H1 (cell line): ENCODE results near the gene NDUFAB1. TPM values are rescaled to one million over a fixed set of nuclear protein-coding genes. Genes with fewer than 3 reads are reported as not detected.

Experiments
- CTCF ChIA-PET: fragments of 300-600 bp; sonication (Branson Sonifier 250); formaldehyde crosslinking; loops from one replicate; lab custom pipeline; 2021; ENCODE audit not compliant: partially characterized antibody; lab: Charles Lee
- POLR2A ChIA-PET: fragments of 300-600 bp; sonication (Branson Sonifier 250); formaldehyde crosslinking; loops from one replicate; lab custom pipeline; 2021; ENCODE audit warnings: inconsistent platforms; ENCODE audit not compliant: partially characterized antibody; lab: Charles Lee
- DNase-seq, 2 experiments: peaks; one replicate each; pipeline versions ENCODE4 v3.0.0 to v3.0.0-alpha.2; 2010 to 2022; ENCODE audit warnings: low spot score in 2 of 2, low read depth in 1 of 2, mixed read lengths in 1 of 2
- FAIRE-seq: peaks from 2 replicates; lab custom pipeline; 2011; peaks lifted over from hg19 to GRCh38; lab: Jason Lieb, UNC
- H2AFZ ChIP-seq: 2 replicates; pipeline ENCODE4 v1.8.1; 2012; ENCODE audit warnings: low read length, inconsistent platforms
- H2AK5ac ChIP-seq: 2 replicates; pipeline ENCODE4 v1.6.1; 2013; ENCODE audit warnings: low read depth, low read length
- H2BK120ac ChIP-seq: replicated peaks from 2 replicates; pipeline ENCODE3; 2013; ENCODE audit warnings: low read depth, low read length, inconsistent platforms
- H2BK12ac ChIP-seq: 2 replicates; pipeline ENCODE4 v1.6.1; 2013; ENCODE audit warnings: low read depth, low read length
- H2BK15ac ChIP-seq: 2 replicates; pipeline ENCODE4 v1.6.1; 2013; ENCODE audit warnings: low read length
- H2BK20ac ChIP-seq: 2 replicates; pipeline ENCODE4 v1.6.1; 2013; ENCODE audit warnings: low read length
- H2BK5ac ChIP-seq: 2 replicates; pipeline ENCODE4 v1.6.1; 2013; ENCODE audit warnings: low read depth, low read length
- H3K14ac ChIP-seq: 2 replicates; pipeline ENCODE4 v1.6.1; 2013; ENCODE audit warnings: inconsistent platforms; ENCODE audit not compliant: insufficient read length
- H3K18ac ChIP-seq: 2 replicates; pipeline ENCODE4 v1.6.1; 2013; ENCODE audit warnings: low read length; ENCODE audit errors: extremely low read depth
- H3K23ac ChIP-seq: 2 replicates; pipeline ENCODE4 v1.6.1; 2013; ENCODE audit warnings: inconsistent platforms; ENCODE audit not compliant: insufficient read length
- H3K23me2 ChIP-seq: 2 replicates; pipeline ENCODE4 v1.6.1; 2013; ENCODE audit warnings: low read depth, low read length
- H3K27ac ChIP-seq: 2 replicates; pipeline ENCODE4 v1.6.1; 2011; ENCODE audit warnings: low read depth, low read length, inconsistent platforms
- H3K27me3 ChIP-seq, 4 experiments: replicated peaks in 1 of 4; 1 replicate in 1 of 4; 2 replicates in 3 of 4; pipeline versions ENCODE4 v1.6.1 to v1.8.1; 2011 to 2013; ENCODE audit warnings: low read length in 3 of 4, mild to moderate bottlenecking in 3 of 4, inconsistent platforms in 2 of 4, mixed read lengths in 2 of 4, moderate library complexity in 1 of 4; ENCODE audit not compliant: control insufficient read depth in 3 of 4, insufficient read depth in 3 of 4; ENCODE audit errors: extremely low read depth in 1 of 4
- H3K36me3 ChIP-seq, 4 experiments: 2 replicates each; pipeline versions ENCODE4 v1.6.1 to v1.8.1; 2011 to 2013; ENCODE audit warnings: mild to moderate bottlenecking in 4 of 4, low read length in 3 of 4, moderate library complexity in 2 of 4, control low read depth in 1 of 4, inconsistent platforms in 1 of 4; ENCODE audit not compliant: insufficient read depth in 4 of 4, control insufficient read depth in 2 of 4
- H3K4ac ChIP-seq: replicated peaks from 2 replicates; pipeline ENCODE3; 2013; ENCODE audit warnings: low read length, low read depth, mixed read lengths, inconsistent platforms; ENCODE audit not compliant: insufficient read length
- H3K4me1 ChIP-seq, 4 experiments: replicated peaks in 1 of 4; 1 replicate in 1 of 4; 2 replicates in 3 of 4; pipeline versions ENCODE4 v1.6.1 to v1.8.1; 2011 to 2013; ENCODE audit warnings: low read length in 3 of 4, inconsistent platforms in 2 of 4, mixed read lengths in 1 of 4; ENCODE audit not compliant: insufficient read depth in 4 of 4, control insufficient read depth in 3 of 4
- H3K4me2 ChIP-seq, 2 experiments: 2 replicates each; pipeline versions ENCODE4 v1.6.1 to v1.8.1; 2011 to 2013; ENCODE audit warnings: low read depth in 2 of 2, low read length in 2 of 2, control low read depth in 1 of 2, inconsistent platforms in 1 of 2, mild to moderate bottlenecking in 1 of 2; ENCODE audit not compliant: insufficient read depth in 1 of 2
- H3K4me3 ChIP-seq, 4 experiments: fragments of 200-600, 300-600 bp in 1 of 4; sonication (generic), shearing (Covaris generic), sonication (Bioruptor Twin) in 1 of 4; 2 replicates each; pipeline versions ENCODE4 v1.5.1 to v1.8.1; 2011 to 2016; ENCODE audit warnings: low read length in 4 of 4, low read depth in 3 of 4, control low read depth in 2 of 4, inconsistent platforms in 2 of 4, mild to moderate bottlenecking in 2 of 4, mixed read lengths in 1 of 4, moderate library complexity in 1 of 4; ENCODE audit not compliant: insufficient read depth in 2 of 4; ENCODE audit errors: extremely low read depth in 1 of 4
- H3K56ac ChIP-seq: replicated peaks from 2 replicates; pipeline ENCODE3; 2013; ENCODE audit warnings: low read depth, mild to moderate bottlenecking, mixed read lengths, low read length, inconsistent platforms; ENCODE audit not compliant: insufficient read length
- H3K79me1 ChIP-seq: 2 replicates; pipeline ENCODE4 v1.6.1; 2013; ENCODE audit warnings: low read depth, low read length, control low read depth
- H3K79me2 ChIP-seq, 2 experiments: 2 replicates each; pipeline versions ENCODE4 v1.6.1 to v1.8.1; 2012 to 2013; ENCODE audit warnings: low read length in 2 of 2, mild to moderate bottlenecking in 2 of 2, inconsistent platforms in 1 of 2; ENCODE audit not compliant: insufficient read depth in 2 of 2, control insufficient read depth in 1 of 2
- H3K9ac ChIP-seq, 4 experiments: replicated peaks in 1 of 4; 1 replicate in 1 of 4; 2 replicates in 3 of 4; pipeline versions ENCODE4 v1.6.1 to v1.8.1; 2011 to 2013; ENCODE audit warnings: low read depth in 3 of 4, low read length in 3 of 4, control low read depth in 2 of 4, mild to moderate bottlenecking in 2 of 4, moderate library complexity in 2 of 4, inconsistent platforms in 1 of 4; ENCODE audit errors: extremely low read depth in 1 of 4
- H3K9me3 ChIP-seq, 2 experiments: 2 replicates each; pipeline versions ENCODE4 v1.6.1 to v1.8.1; 2012 to 2013; ENCODE audit warnings: mild to moderate bottlenecking in 2 of 2, moderate library complexity in 2 of 2, control low read depth in 1 of 2, inconsistent platforms in 1 of 2, low read depth in 1 of 2, low read length in 1 of 2, mixed read lengths in 1 of 2; ENCODE audit not compliant: insufficient read depth in 2 of 2
- H4K20me1 ChIP-seq, 2 experiments: replicated peaks in 1 of 2; 2 replicates each; pipeline versions ENCODE3 to v1.8.1; 2011 to 2013; ENCODE audit warnings: inconsistent platforms in 2 of 2, low read length in 2 of 2, mild to moderate bottlenecking in 1 of 2; ENCODE audit not compliant: insufficient read depth in 2 of 2, control insufficient read depth in 1 of 2
- H4K5ac ChIP-seq: 2 replicates; pipeline ENCODE4 v1.6.1; 2013; ENCODE audit warnings: low read length, low read depth, mixed read lengths, inconsistent platforms; ENCODE audit not compliant: insufficient read length
- H4K8ac ChIP-seq: 2 replicates; pipeline ENCODE4 v1.8.0; 2013; ENCODE audit warnings: mild to moderate bottlenecking, moderate library complexity, low read length, inconsistent platforms; ENCODE audit not compliant: insufficient read depth; ENCODE audit errors: extremely low read depth
- H4K91ac ChIP-seq: replicated peaks from 2 replicates; pipeline ENCODE3; 2013; ENCODE audit warnings: low read length, mixed read lengths, inconsistent platforms; ENCODE audit not compliant: insufficient read length
- RBBP5 ChIP-seq: IDR thresholded peaks from 2 replicates; pipeline ENCODE4 v1.7.1; 2012; ENCODE audit warnings: low read depth, mild to moderate bottlenecking, inconsistent platforms, low read length, moderate library complexity, borderline replicate concordance
- TEAD4 ChIP-seq: IDR thresholded peaks from 2 replicates; pipeline ENCODE4 v1.6.1; 2012; ENCODE audit warnings: low read depth, low read length, inconsistent platforms, mixed read lengths
- WGBS, 2 experiments: shearing (Covaris generic) in 1 of 2; methylation state at CpG; one replicate each; pipeline versions ENCODE4 v1.1.6 to v1.1.7; 2013 to 2015; ENCODE audit warnings: low lambda C conversion rate in 2 of 2, mixed read lengths in 2 of 2, inconsistent platforms in 1 of 2, low coverage in 1 of 2, missing lambda C conversion rate in 1 of 2; ENCODE audit not compliant: insufficient replicate concordance in 2 of 2, insufficient coverage in 1 of 2, insufficient read length in 1 of 2; ENCODE audit errors: extremely low coverage in 1 of 2, missing lambda C conversion rate in 1 of 2; 5-methylcytosine and 5-hydroxymethylcytosine counted together
- polyA plus RNA-seq, 7 experiments: library from polyadenylated mRNA; depleted of rRNA in 3 of 7; stranded (reverse) in 5 of 7; unstranded in 2 of 7; fragments of >200 nt in 5 of 7; fragments of 200-250 nt in 2 of 7; gene quantifications; 1 replicate in 5 of 7; 2 replicates in 1 of 7; 4 replicates in 1 of 7; pipeline versions ENCODE4 v1.2.1 to v1.2.3, GENCODE V29; 2011 to 2013; ENCODE audit warnings: missing spikeins in 2 of 7, mixed read lengths in 2 of 7
- total RNA-seq: library from RNA; stranded (reverse); fragmentation: NEBNext Ultra II Directional; extraction: Animal tissue kit (Norgen Biotek cat#: 25700); gene quantifications from 2 replicates; pipeline ENCODE4 v1.2.1, GENCODE V29; 2021

Gene NDUFAB1
- total and polyA plus RNA-seq, 2 of the 8 experiments (the other 6 are each of a cell fraction or from before 2014, with no cell fraction given), result 135 to 294 TPM

DNA sequence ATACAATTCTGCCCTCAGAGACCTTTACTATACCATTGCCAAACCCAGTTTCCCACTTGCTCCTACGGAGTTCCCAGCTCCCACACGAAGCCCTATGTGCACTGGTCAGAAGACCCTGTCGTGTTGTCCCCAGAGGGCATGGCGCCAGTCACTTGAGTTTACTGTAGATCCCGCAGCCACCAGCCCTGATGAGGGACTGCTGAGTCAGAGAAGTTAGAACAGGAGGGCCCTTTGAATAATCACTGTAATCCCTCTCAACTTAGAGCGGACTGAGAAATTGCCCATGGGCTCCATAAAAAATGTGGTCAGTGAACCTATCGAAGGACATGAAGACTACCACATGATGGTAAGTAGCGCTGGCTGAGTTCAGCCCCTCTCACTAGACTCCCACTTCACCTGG is 29.4 kb downstream of the NDUFAB1 start:
- Histone ChIP-seq H2BK20ac (no peak overlapping the region), H3K9me3 (no peaks in the 10 kb centered on the region), H3K4me3 (no peak overlapping the region), H3K56ac (no peak overlapping the region), H3K14ac (no peak overlapping the region), H3K36me3 (peaks cover 42 to 87% (median 70%) of the 10 kb centered on the region in 4 experiments), H4K91ac (no peak overlapping the region), H2BK5ac (no peak overlapping the region), H2BK15ac (no peak overlapping the region), H4K8ac (no peak overlapping the region), H3K27ac (no peak overlapping the region), H3K4me1 (no peaks in the 10 kb centered on the region), H4K20me1 (peaks cover 0 to 3% of the 10 kb centered on the region in 2 experiments), H4K5ac (no peak overlapping the region), H3K4me2 (no peak overlapping the region), H3K79me2 (no peaks in the 10 kb centered on the region), H3K23ac (no peak overlapping the region), H3K18ac (no peak overlapping the region), H3K4ac (no peak overlapping the region), H3K79me1 (no peaks in the 10 kb centered on the region), H2AK5ac (no peak overlapping the region), H3K9ac (no peak overlapping the region), H3K23me2 (no peaks in the 10 kb centered on the region), H2BK12ac (no peak overlapping the region), H3K27me3 (no peaks in the 10 kb centered on the region), H2BK120ac (no peak overlapping the region), H2AFZ (no peak overlapping the region)
- WGBS, 2 experiments, result 97% methylated on average over 8 of the region's 8 CpGs; no CpG with 5 or more reads in 1 of the 2 experiments
- POLR2A ChIA-PET, result interaction anchor here (1.9 to 6.8 kb wide), 2 partner anchors 8 to 10 kb away, joined by 8 to 38 read pairs; partner anchors contain the start of genes EARS2 and UBFD1
- CTCF ChIA-PET, result no interaction called here
- no peak for DNase-seq
- FAIRE-seq, result no peak
- no peak for TF ChIP-seq RBBP5
- no peak for TF ChIP-seq TEAD4
